OCI-M2 (cell line): ENCODE measurements around the gene ZNF777.
"Not testable (repeated sequence)": the region's sequence is repeated elsewhere in the genome, so short reads cannot be mapped to it uniquely, and the experiment has no call there.

ENCODE experiments used
- DNase-seq: peaks from one replicate; lab custom pipeline; 2025; ENCODE audit not compliant: unreplicated experiment; lab: John Stamatoyannopoulos, UW

Gene ZNF777

GRCh38 chr7:149420006-149420405, 40.9 kb downstream of the ZNF777 start:
- DNase-seq = no peak

- DNase-seq = no peak
These were observed 45.3 kb downstream of the ZNF777 start for GRCh38 chr7:149415391-149416071.

- DNase-seq = no peak
These were observed 46.0 kb downstream of the ZNF777 start for GRCh38 chr7:149414745-149415390.

- DNase-seq = no peak
These were observed 46.7 kb downstream of the ZNF777 start for GRCh38 chr7:149414171-149414570.

GRCh38 chr7:149413083-149413482, 47.8 kb downstream of the ZNF777 start:
- not testable (repeated sequence) for DNase-seq

GRCh38 chr7:149409895-149410294, 51.0 kb downstream of the ZNF777 start:
- no peak for DNase-seq

GRCh38 chr7:149404825-149405224, 56.0 kb downstream of the ZNF777 start:
- DNase-seq = no peak

- DNase-seq = no peak
These were observed 56.5 kb downstream of the ZNF777 start for GRCh38 chr7:149404396-149404795.

- DNase-seq = no peak
These were observed 62.6 kb downstream of the ZNF777 start for GRCh38 chr7:149398195-149398820.

GRCh38 chr7:149397470-149398043, 63.3 kb downstream of the ZNF777 start:
- DNase-seq = no peak

GRCh38 chr7:149388550-149389335, 72.1 kb downstream of the ZNF777 start:
- not testable (repeated sequence) for DNase-seq

- not testable (repeated sequence) for DNase-seq
These were observed 74.3 kb downstream of the ZNF777 start for GRCh38 chr7:149386514-149386913.

- DNase-seq = no peak
These were observed 75.5 kb downstream of the ZNF777 start for GRCh38 chr7:149385195-149385950.
